ENCODE measurements around the gene FGGY. TPM values are rescaled to one million over a fixed set of nuclear protein-coding genes. Genes with fewer than 3 reads are reported as not detected.

Gene FGGY
- total RNA-seq, 1 donor from 2014 or later, result 32.5 TPM

GRCh38 chr1:59686170-59686569 is 389.3 kb downstream of the FGGY start:
- H2AFZ ChIP-seq (replicated peaks), result no peak overlapping the region
- H3K4me3 Mint-ChIP-seq, result no peak overlapping the region

DNA sequence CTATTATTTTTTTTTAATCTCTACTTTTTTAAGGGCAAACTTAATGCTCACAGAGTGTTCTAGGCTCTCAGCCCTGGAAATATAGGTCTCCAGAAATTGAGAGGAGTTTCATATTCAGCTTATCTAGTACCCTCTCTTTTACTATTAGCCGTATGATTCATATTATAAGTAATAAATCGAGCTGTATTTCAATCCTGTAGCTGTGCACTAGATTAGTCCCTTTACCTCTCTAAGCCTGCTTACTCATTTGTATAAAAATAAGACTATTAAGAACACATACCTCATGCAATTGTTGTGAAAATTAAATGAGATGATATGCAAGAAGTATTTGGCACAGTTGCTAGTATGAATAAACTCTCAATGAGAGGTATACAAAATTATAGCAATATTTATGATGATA is 389.7 kb downstream of the FGGY start:
- no peaks in the 10 kb centered on the region for H3K27me3 Mint-ChIP-seq (ENCODE audit: insufficient read depth, low read depth)
- peaks cover 29% of the 10 kb centered on the region for H3K4me1 ChIP-seq
- no peak overlapping the region for H3K4me3 Mint-ChIP-seq
- H3K27me3 ChIP-seq, result no peaks in the 10 kb centered on the region
- H3K79me2 ChIP-seq (ENCODE audit: low read depth), result no peaks in the 10 kb centered on the region
- H3K9me3 Mint-ChIP-seq, result no peaks in the 10 kb centered on the region
- no peaks in the 10 kb centered on the region for H4K20me1 ChIP-seq (ENCODE audit: low read depth)
- no peak overlapping the region for H3K9ac ChIP-seq
- no peak overlapping the region for H3K27ac ChIP-seq
- H2AFZ ChIP-seq (replicated peaks), result no peak overlapping the region
- H3K4me3 ChIP-seq, result no peak overlapping the region
- TF ChIP-seq CTCF (IDR thresholded peaks at IDR 0.05) (no peak), EZH2 (IDR thresholded peaks at IDR 0.05) (no peak), EZH2phosphoT487 (IDR thresholded peaks at IDR 0.05) (no peak)
- H3K9me3 ChIP-seq (ENCODE audit: low read depth), result no peaks in the 10 kb centered on the region
- H3K4me2 ChIP-seq, result no peak overlapping the region
- H3K27ac Mint-ChIP-seq, result no peak overlapping the region
- H3K36me3 ChIP-seq, result no peaks in the 10 kb centered on the region
- peaks cover 14% of the 10 kb centered on the region for H3F3A ChIP-seq (ENCODE audit: low read depth)
- H3K4me1 Mint-ChIP-seq, result peaks cover 23% of the 10 kb centered on the region
- H3K36me3 Mint-ChIP-seq, result no peaks in the 10 kb centered on the region
- DNase-seq (ENCODE audit: low spot score), result no peak

More at GRCh38 chr1:59686170-59686569, 389.3 kb downstream of the FGGY start:
- no peaks in the 10 kb centered on the region for H3K27me3 Mint-ChIP-seq (ENCODE audit: insufficient read depth, low read depth)
- Histone ChIP-seq H3K4me2 (no peak overlapping the region), H4K20me1 (ENCODE audit: low read depth) (no peaks in the 10 kb centered on the region), H3K27me3 (no peaks in the 10 kb centered on the region), H3K4me3 (no peak overlapping the region), H3K9ac (no peak overlapping the region), H3F3A (ENCODE audit: low read depth) (peaks cover 14% of the 10 kb centered on the region), H3K36me3 (no peaks in the 10 kb centered on the region), H3K27ac (no peak overlapping the region), H3K79me2 (ENCODE audit: low read depth) (no peaks in the 10 kb centered on the region), H3K9me3 (ENCODE audit: low read depth) (no peaks in the 10 kb centered on the region), H3K4me1 (peaks cover 29% of the 10 kb centered on the region)
- no peak for DNase-seq (ENCODE audit: low spot score)
- no peaks in the 10 kb centered on the region for H3K36me3 Mint-ChIP-seq
- H3K27ac Mint-ChIP-seq, result no peak overlapping the region
- TF ChIP-seq EZH2phosphoT487 (IDR thresholded peaks at IDR 0.05), result no peak
- no peak for TF ChIP-seq CTCF (IDR thresholded peaks at IDR 0.05)
- TF ChIP-seq EZH2 (IDR thresholded peaks at IDR 0.05), result no peak
- no peaks in the 10 kb centered on the region for H3K9me3 Mint-ChIP-seq
- H3K4me1 Mint-ChIP-seq, result peaks cover 23% of the 10 kb centered on the region

DNA sequence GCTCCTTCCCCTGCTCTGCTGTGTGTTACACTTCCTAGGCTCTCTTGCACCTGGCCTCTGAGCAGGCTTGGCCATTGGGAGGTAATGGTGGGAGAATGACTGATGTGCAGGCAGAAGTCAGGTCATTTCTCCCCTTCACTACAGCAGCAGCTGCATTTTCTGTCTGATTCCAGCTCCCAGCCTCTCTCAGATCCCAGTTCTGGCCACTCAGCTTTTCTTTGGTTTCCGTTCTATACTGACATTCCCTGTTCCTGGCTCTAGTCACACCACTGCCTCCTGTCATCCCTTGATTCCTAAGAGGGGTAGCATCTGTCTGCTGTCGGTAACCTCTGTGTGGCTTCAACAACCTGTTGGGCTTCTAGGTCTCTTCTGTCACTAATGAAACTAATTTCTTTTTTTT is 390.2 kb downstream of the FGGY start:
- Mint-ChIP-seq H3K9me3 (no peaks in the 10 kb centered on the region), H3K4me1 (peaks cover 24% of the 10 kb centered on the region)
- no peaks in the 10 kb centered on the region for H3K36me3 ChIP-seq

More for the DNA sequence above, 390.2 kb downstream of the FGGY start:
- no peaks in the 10 kb centered on the region for H3K27me3 Mint-ChIP-seq (ENCODE audit: insufficient read depth, low read depth)
- no peak for DNase-seq (ENCODE audit: low spot score)
- Histone ChIP-seq H3K4me3 (no peak overlapping the region), H3K9me3 (ENCODE audit: low read depth) (no peaks in the 10 kb centered on the region), H3K27ac (no peak overlapping the region), H3K79me2 (ENCODE audit: low read depth) (no peaks in the 10 kb centered on the region), H3K9ac (no peak overlapping the region), H3K4me1 (peaks cover 29% of the 10 kb centered on the region), H4K20me1 (ENCODE audit: low read depth) (no peaks in the 10 kb centered on the region), H3K4me2 (no peak overlapping the region), H3F3A (ENCODE audit: low read depth) (peaks cover 10% of the 10 kb centered on the region), H2AFZ (replicated peaks) (no peak overlapping the region), H3K27me3 (no peaks in the 10 kb centered on the region)
- H3K27ac Mint-ChIP-seq, result no peak overlapping the region
- H3K36me3 Mint-ChIP-seq, result no peaks in the 10 kb centered on the region
- TF ChIP-seq EZH2 (IDR thresholded peaks at IDR 0.05), result no peak
- no peak for TF ChIP-seq CTCF (IDR thresholded peaks at IDR 0.05)
- no peak for TF ChIP-seq EZH2phosphoT487 (IDR thresholded peaks at IDR 0.05)
- H3K4me3 Mint-ChIP-seq, result no peak overlapping the region

Measured in neural progenitor cell (in vitro differentiated cells).